NCI-H1694 treated with DMSO at 0.1 percent for 48 hours (cell line): ENCODE data around the gene RAPGEF1.

ENCODE experiments used
- DNase-seq: peaks from one replicate; lab custom pipeline; 2025; lab: John Stamatoyannopoulos, UW

The RAPGEF1 gene

GRCh38 chr9:131707733-131708157 is 32.1 kb downstream of the RAPGEF1 start:
- DNase-seq = no peak

- DNase-seq = no peak
These were observed 32.8 kb downstream of the RAPGEF1 start for GRCh38 chr9:131707050-131707449.

GRCh38 chr9:131706608-131706970 is 33.3 kb downstream of the RAPGEF1 start:
- no peak for DNase-seq

- no peak for DNase-seq
These were observed 34.9 kb downstream of the RAPGEF1 start for GRCh38 chr9:131704988-131705387.

- DNase-seq = peak; percentile 94
These were observed 35.5 kb downstream of the RAPGEF1 start for GRCh38 chr9:131704141-131704983.

GRCh38 chr9:131703697-131704096 is 36.2 kb downstream of the RAPGEF1 start:
- no peak for DNase-seq

- DNase-seq = no peak
These were observed 37.0 kb downstream of the RAPGEF1 start for GRCh38 chr9:131702911-131703310.

- DNase-seq = no peak
These were observed 38.0 kb downstream of the RAPGEF1 start for GRCh38 chr9:131701789-131702337.

- DNase-seq = no peak
These were observed 38.5 kb downstream of the RAPGEF1 start for GRCh38 chr9:131701436-131701781.

GRCh38 chr9:131700765-131701435 is 39.0 kb downstream of the RAPGEF1 start:
- no peak for DNase-seq

- DNase-seq = no peak
These were observed 39.8 kb downstream of the RAPGEF1 start for GRCh38 chr9:131700076-131700475.

GRCh38 chr9:131698618-131698985 is 41.3 kb downstream of the RAPGEF1 start:
- no peak for DNase-seq

GRCh38 chr9:131697908-131698617 is 41.8 kb downstream of the RAPGEF1 start:
- DNase-seq = no peak

GRCh38 chr9:131697097-131697496 is 42.8 kb downstream of the RAPGEF1 start:
- DNase-seq = no peak

- no peak for DNase-seq
These were observed 43.9 kb downstream of the RAPGEF1 start for GRCh38 chr9:131695836-131696460.

GRCh38 chr9:131695366-131695765 is 44.5 kb downstream of the RAPGEF1 start:
- DNase-seq = no peak

- no peak for DNase-seq
These were observed 46.0 kb downstream of the RAPGEF1 start for GRCh38 chr9:131693651-131694597.

- DNase-seq = no peak
These were observed 47.0 kb downstream of the RAPGEF1 start for GRCh38 chr9:131692612-131693562.

- DNase-seq = no peak
These were observed 47.8 kb downstream of the RAPGEF1 start for GRCh38 chr9:131691969-131692611.
